Measurements from ENCODE around the gene RPS26. TPM values are rescaled to one million over a fixed set of nuclear protein-coding genes. Genes with fewer than 3 reads are reported as not detected.

The RPS26 gene
- total and polyA plus RNA-seq, 2 of the 13 experiments (the other 11 are each of a cell fraction or from before 2014, with no cell fraction given) = 150 to 421 TPM

- TF ChIP-seq PAXIP1 (CRISPR knock-in tag; conservative IDR thresholded peaks at IDR 0.05) (no peak), ZBTB7A (CRISPR knock-in tag; IDR thresholded peaks at IDR 0.05) (no peak)
Measured at GRCh38 chr12:56061982-56062381, 20.3 kb downstream of the RPS26 start (continued).

- H3K9ac ChIP-seq (ENCODE audit: insufficient read depth, low read depth, low read length) = no peak overlapping the region
- no peak overlapping the region for H3K27ac ChIP-seq (ENCODE audit: extremely low read length, insufficient read depth, low read length)
- CTCF ChIA-PET (ENCODE audit: low intra/inter-chr PET ratio, low total read pairs) = no interaction called here
- no peaks in the 10 kb centered on the region; a peak in 1 of 5 replicates for H3K27me3 ChIP-seq (ENCODE audit: control insufficient read depth in 1 of 2, insufficient read depth in 2 of 2, low read length in 2 of 2)
- H3K79me2 ChIP-seq (ENCODE audit: insufficient read depth, low read length) = no peaks in the 10 kb centered on the region
- ATAC-seq = no peak
- H3K4me2 ChIP-seq (ENCODE audit: low read depth, low read length) = no peak overlapping the region
- in situ Hi-C loops (cut with HindIII; ENCODE audit: extremely low pct_ligation_motif_present, low pct_unique_long_range_greater_than_20kb) = no loop called here
- H2AFZ ChIP-seq (ENCODE audit: low read length) = no peak overlapping the region
- DNase-seq (ENCODE audit: low spot score) = no peak
- no peak for FAIRE-seq
- no peaks in the 10 kb centered on the region for H4K20me1 ChIP-seq (ENCODE audit: insufficient read depth, low read length)
- H3K4me1 ChIP-seq (ENCODE audit: insufficient read depth, low read length) = no peaks in the 10 kb centered on the region
- TF ChIP-seq ZNF841 (CRISPR knock-in tag; IDR thresholded peaks at IDR 0.05; ENCODE audit: borderline replicate concordance) (no peak), GFI1 (CRISPR knock-in tag; IDR thresholded peaks at IDR 0.05; ENCODE audit: borderline replicate concordance) (no peak), ZHX1 (CRISPR knock-in tag; IDR thresholded peaks at IDR 0.05; ENCODE audit: low read depth) (no peak), SIN3B (IDR thresholded peaks at IDR 0.05; ENCODE audit: low read length) (no peak), SP4 (CRISPR knock-in tag; IDR thresholded peaks at IDR 0.05) (no peak), ZNF256 (CRISPR knock-in tag; conservative IDR thresholded peaks at IDR 0.05) (no peak), IRX3 (CRISPR knock-in tag; IDR thresholded peaks at IDR 0.05; ENCODE audit: borderline replicate concordance, low read depth) (no peak), ZNF382 (CRISPR knock-in tag; IDR thresholded peaks at IDR 0.05; ENCODE audit: borderline replicate concordance) (no peak), IKZF1 (IDR thresholded peaks at IDR 0.05) (no peak), NFYB (CRISPR knock-in tag; IDR thresholded peaks at IDR 0.05) (no peak), NR0B2 (CRISPR knock-in tag; IDR thresholded peaks at IDR 0.05) (no peak), TIGD3 (CRISPR knock-in tag; IDR thresholded peaks at IDR 0.05; ENCODE audit: borderline replicate concordance) (no peak), NCOA2 (CRISPR knock-in tag; IDR thresholded peaks at IDR 0.05) (no peak), NFRKB (IDR thresholded peaks at IDR 0.05) (no peak)
- no peak overlapping the region for H3K4me3 ChIP-seq (replicated peaks in 1 of 3; ENCODE audit: insufficient read depth in 1 of 3, low read depth in 2 of 3, low read length in 3 of 3)
- no TSS peak for BruUV-seq (replicated peaks)
- intact Hi-C loops (cut with micrococcal nuclease; ENCODE audit: unreplicated experiment) = no loop called here
- no peaks in the 10 kb centered on the region for H3K36me3 ChIP-seq (replicated peaks in 1 of 2; ENCODE audit: control insufficient read depth in 1 of 2, insufficient read depth in 2 of 2, low read length in 2 of 2)
- POLR2A ChIA-PET = no interaction called here
- no peaks in the 10 kb centered on the region for H3K9me3 ChIP-seq (ENCODE audit: low read length)
Measured at GRCh38 chr12:56062996-56063395, 21.3 kb downstream of the RPS26 start.
